Trophoblast cell (in vitro differentiated cells and primary cell): ENCODE data around the gene FAM107A.

ENCODE experiments used
- DNase-seq, 2 donors: peaks; one replicate each; pipeline ENCODE4 v3.0.0-alpha.2; 2016
- H2AFZ ChIP-seq: 2 replicates; pipeline ENCODE4 v1.6.1; 2013; ENCODE audit warnings: low read length, moderate library complexity, mild to moderate bottlenecking; ENCODE audit not compliant: insufficient read depth, poor library complexity
- H2AK5ac ChIP-seq: 2 replicates; pipeline ENCODE4 v1.6.1; 2013; ENCODE audit warnings: mild to moderate bottlenecking, low read length
- H2BK120ac ChIP-seq: 2 replicates; pipeline ENCODE4 v1.6.1; 2013; ENCODE audit warnings: low read length, mild to moderate bottlenecking, moderate library complexity; ENCODE audit not compliant: insufficient read depth, poor library complexity
- H2BK12ac ChIP-seq: 2 replicates; pipeline ENCODE4 v1.6.1; 2013; ENCODE audit warnings: mild to moderate bottlenecking, low read length, moderate library complexity
- H2BK5ac ChIP-seq: 2 replicates; pipeline ENCODE4 v1.6.1; 2013; ENCODE audit warnings: low read length, low read depth, moderate library complexity, mild to moderate bottlenecking; ENCODE audit not compliant: poor library complexity
- H3K14ac ChIP-seq: 2 replicates; pipeline ENCODE4 v1.6.1; 2013; ENCODE audit warnings: mild to moderate bottlenecking, low read length
- H3K18ac ChIP-seq: 2 replicates; pipeline ENCODE4 v1.6.1; 2013; ENCODE audit warnings: mild to moderate bottlenecking, low read length
- H3K23ac ChIP-seq: 2 replicates; pipeline ENCODE4 v1.6.1; 2013; ENCODE audit warnings: low read length
- H3K27ac ChIP-seq: 2 replicates; pipeline ENCODE4 v1.5.1; 2013; ENCODE audit warnings: low read depth, mild to moderate bottlenecking, inconsistent platforms, low read length, moderate library complexity
- H3K27me3 ChIP-seq: 2 replicates; pipeline ENCODE4 v1.6.1; 2013; ENCODE audit warnings: inconsistent platforms, mild to moderate bottlenecking, low read length, moderate library complexity; ENCODE audit not compliant: insufficient read depth
- H3K36me3 ChIP-seq, 2 experiments: 1 replicate in 1 of 2; 2 replicates in 1 of 2; pipeline ENCODE4 v1.6.1; 2013; ENCODE audit warnings: low read length in 2 of 2, mild to moderate bottlenecking in 2 of 2, moderate library complexity in 1 of 2; ENCODE audit not compliant: insufficient read depth in 2 of 2, control insufficient read depth in 1 of 2
- H3K4ac ChIP-seq: 2 replicates; pipeline ENCODE4 v1.6.1; 2013; ENCODE audit warnings: low read depth, mild to moderate bottlenecking, low read length, moderate library complexity
- H3K4me1 ChIP-seq, 2 experiments: 1 replicate in 1 of 2; 2 replicates in 1 of 2; pipeline ENCODE4 v1.6.1; 2013; ENCODE audit warnings: low read length in 2 of 2, mild to moderate bottlenecking in 2 of 2, moderate library complexity in 1 of 2; ENCODE audit not compliant: insufficient read depth in 2 of 2, control insufficient read depth in 1 of 2
- H3K4me2 ChIP-seq: 2 replicates; pipeline ENCODE4 v1.6.1; 2013; ENCODE audit warnings: inconsistent platforms, mild to moderate bottlenecking, low read length, moderate library complexity
- H3K4me3 ChIP-seq: 2 replicates; pipeline ENCODE4 v1.5.1; 2013; ENCODE audit warnings: mild to moderate bottlenecking, low read depth, low read length, inconsistent platforms
- H3K79me1 ChIP-seq: one replicate; pipeline ENCODE4 v1.6.1; 2013; ENCODE audit warnings: low read length
- H3K79me2 ChIP-seq: 2 replicates; pipeline ENCODE4 v1.6.1; 2013; ENCODE audit warnings: low read length, mild to moderate bottlenecking; ENCODE audit not compliant: control insufficient read depth, insufficient read depth, poor library complexity
- H3K9ac ChIP-seq: 2 replicates; pipeline ENCODE4 v1.6.1; 2013; ENCODE audit warnings: mild to moderate bottlenecking, low read length
- H3K9me3 ChIP-seq: 2 replicates; pipeline ENCODE4 v1.6.1; 2013; ENCODE audit warnings: low read depth, mild to moderate bottlenecking, control low read depth, inconsistent platforms, low read length; ENCODE audit not compliant: insufficient read depth
- H4K12ac ChIP-seq: 2 replicates; pipeline ENCODE4 v1.6.1; 2013; ENCODE audit warnings: low read depth, mild to moderate bottlenecking, low read length, moderate library complexity
- H4K8ac ChIP-seq: 2 replicates; pipeline ENCODE4 v1.6.1; 2013; ENCODE audit warnings: low read depth, mild to moderate bottlenecking, low read length, moderate library complexity
- H4K91ac ChIP-seq: one replicate; pipeline ENCODE4 v1.6.1; 2013; ENCODE audit warnings: low read depth, mild to moderate bottlenecking, low read length, moderate library complexity
- WGBS: extraction: QIAGEN DNeasy Blood & Tissue Kit; methylation state at CpG from one replicate; pipeline ENCODE4 v1.1.7; 2013; ENCODE audit warnings: missing lambda C conversion rate; ENCODE audit not compliant: insufficient read length, insufficient coverage; ENCODE audit errors: extremely low coverage; 5-methylcytosine and 5-hydroxymethylcytosine counted together

Gene FAM107A

GRCh38 chr3:58555203-58555602 is 22.0 kb downstream of the FAM107A start:
- Histone ChIP-seq H3K18ac (no peak overlapping the region), H3K27ac (no peak overlapping the region), H4K12ac (no peak overlapping the region), H4K8ac (no peak overlapping the region), H3K4me3 (no peak overlapping the region), H3K9me3 (no peaks in the 10 kb centered on the region), H3K9ac (no peak overlapping the region), H2AK5ac (no peak overlapping the region), H3K4me1 (peaks cover 0 to 4% of the 10 kb centered on the region in 2 experiments), H2AFZ (no peak overlapping the region), H3K4ac (no peak overlapping the region), H4K91ac (no peak overlapping the region), H3K14ac (no peak overlapping the region), H3K79me2 (no peaks in the 10 kb centered on the region), H3K79me1 (no peaks in the 10 kb centered on the region), H2BK12ac (no peak overlapping the region), H3K23ac (no peak overlapping the region), H3K36me3 (no peaks in the 10 kb centered on the region), H3K4me2 (no peak overlapping the region), H2BK120ac (no peak overlapping the region), H3K27me3 (no peaks in the 10 kb centered on the region), H2BK5ac (no peak overlapping the region)
- no peak for DNase-seq
- WGBS = no CpG with 5 or more reads among the region's 2 CpGs

GRCh38 chr3:58553003-58553402 is 24.2 kb downstream of the FAM107A start:
- Histone ChIP-seq H2BK5ac (no peak overlapping the region), H3K14ac (no peak overlapping the region), H3K79me2 (no peaks in the 10 kb centered on the region), H3K23ac (no peak overlapping the region), H2AFZ (no peak overlapping the region), H3K9ac (no peak overlapping the region), H2BK12ac (no peak overlapping the region), H3K4me2 (no peak overlapping the region), H4K8ac (no peak overlapping the region), H3K27ac (no peak overlapping the region), H3K4me1 (peaks cover 0 to 4% of the 10 kb centered on the region in 2 experiments), H4K91ac (no peak overlapping the region), H3K9me3 (no peaks in the 10 kb centered on the region), H3K79me1 (no peaks in the 10 kb centered on the region), H2BK120ac (no peak overlapping the region), H3K36me3 (no peaks in the 10 kb centered on the region), H2AK5ac (no peak overlapping the region), H3K4me3 (no peak overlapping the region), H3K4ac (no peak overlapping the region), H3K27me3 (no peaks in the 10 kb centered on the region), H4K12ac (no peak overlapping the region), H3K18ac (no peak overlapping the region)
- WGBS = no CpG with 5 or more reads among the region's 1 CpG
- DNase-seq = no peak

GRCh38 chr3:58551636-58552180 is 25.5 kb downstream of the FAM107A start:
- H2AFZ ChIP-seq = no peak overlapping the region
- no peaks in the 10 kb centered on the region for H3K36me3 ChIP-seq
- H3K79me1 ChIP-seq = no peaks in the 10 kb centered on the region
- no peak overlapping the region for H3K4ac ChIP-seq
- no peak overlapping the region for H3K14ac ChIP-seq
- no peak overlapping the region for H4K8ac ChIP-seq
- no peak for DNase-seq
- no peak overlapping the region for H4K91ac ChIP-seq
- no peak overlapping the region for H2BK12ac ChIP-seq
- no peak overlapping the region for H3K23ac ChIP-seq
- no peaks in the 10 kb centered on the region for H3K27me3 ChIP-seq
- H3K79me2 ChIP-seq = no peaks in the 10 kb centered on the region
- no peak overlapping the region for H3K4me2 ChIP-seq
- no peak overlapping the region for H2BK120ac ChIP-seq
- H3K18ac ChIP-seq = no peak overlapping the region
- H3K4me3 ChIP-seq = no peak overlapping the region
- no CpG with 5 or more reads among the region's 4 CpGs for WGBS
- no peak overlapping the region for H2AK5ac ChIP-seq
- no peak overlapping the region for H3K27ac ChIP-seq
- H2BK5ac ChIP-seq = no peak overlapping the region
- H3K4me1 ChIP-seq = peaks cover 0 to 2% of the 10 kb centered on the region in 2 experiments
- no peaks in the 10 kb centered on the region for H3K9me3 ChIP-seq
- H4K12ac ChIP-seq = no peak overlapping the region
- H3K9ac ChIP-seq = no peak overlapping the region

- Histone ChIP-seq H3K79me1 (no peaks in the 10 kb centered on the region), H3K36me3 (no peaks in the 10 kb centered on the region), H2AFZ (no peak overlapping the region), H3K14ac (no peak overlapping the region), H4K8ac (no peak overlapping the region), H3K9me3 (no peaks in the 10 kb centered on the region), H3K27me3 (no peaks in the 10 kb centered on the region), H2AK5ac (no peak overlapping the region), H2BK5ac (no peak overlapping the region), H3K4ac (no peak overlapping the region), H3K4me2 (no peak overlapping the region), H4K12ac (no peak overlapping the region), H2BK12ac (no peak overlapping the region), H3K23ac (no peak overlapping the region), H3K4me3 (no peak overlapping the region), H3K4me1 (no peaks in the 10 kb centered on the region), H3K18ac (no peak overlapping the region), H3K79me2 (no peaks in the 10 kb centered on the region), H3K27ac (no peak overlapping the region), H4K91ac (no peak overlapping the region), H2BK120ac (no peak overlapping the region), H3K9ac (no peak overlapping the region)
- DNase-seq = no peak
- WGBS = no CpG with 5 or more reads among the region's 3 CpGs
Measured at GRCh38 chr3:58544541-58544940, 32.6 kb downstream of the FAM107A start.
